ENCODE measurements around the gene VCL.

- TF ChIP-seq POLR2AphosphoS5 (IDR thresholded peaks at IDR 0.05; ENCODE audit: borderline replicate concordance, low read depth, low read length) (no peak), EZH2 (IDR thresholded peaks at IDR 0.05) (no peak)
Measured at GRCh38 chr10:74058071-74058470, 60.2 kb downstream of the VCL start.

Measured in SK-N-MC (cell line).